MM.1S (cell line): ENCODE results near the gene ADAMTS17.

Experiments
- EZH2 ChIP-seq: fragments of 300-600 bp; sonication (generic); optimal IDR thresholded peaks from 2 replicates; pipeline ENCODE3; 2017; ENCODE audit warnings: low read depth, mild to moderate bottlenecking, antibody characterized with exemption, low read length, mixed read lengths
- TF ChIP-seq, protein P1 (sequence below): fragments of 300-600 bp; sonication (generic); IDR thresholded peaks from 2 replicates; pipeline ENCODE4 v1.5.1; 2016; ENCODE audit warnings: antibody characterized with exemption, low read length, mixed read lengths

DNA sequence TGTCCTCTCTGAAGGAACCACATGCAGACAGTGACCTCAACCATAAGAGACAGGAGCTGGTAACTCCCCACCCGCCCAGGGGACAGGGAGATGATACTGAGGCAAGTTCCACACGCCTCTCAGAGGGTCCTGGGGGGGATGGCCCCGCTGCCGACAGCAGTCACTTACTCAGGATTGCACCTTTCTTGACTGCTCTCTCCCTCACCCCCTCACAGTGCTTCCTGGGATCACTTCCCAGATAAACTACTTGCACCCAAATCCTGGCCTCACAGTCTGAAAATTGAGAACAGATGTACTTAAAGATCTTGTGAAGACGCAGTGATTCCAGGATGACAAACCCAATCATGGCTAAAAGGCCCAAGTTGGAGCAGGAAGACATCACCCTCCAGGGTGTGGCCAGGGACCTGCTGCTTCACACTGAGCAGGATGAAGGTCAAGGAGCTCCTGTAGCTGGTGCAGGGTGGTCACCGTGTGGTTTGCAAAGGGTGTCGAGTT, 207.6 kb downstream of the ADAMTS17 start:
- TF ChIP-seq, protein P1, sequence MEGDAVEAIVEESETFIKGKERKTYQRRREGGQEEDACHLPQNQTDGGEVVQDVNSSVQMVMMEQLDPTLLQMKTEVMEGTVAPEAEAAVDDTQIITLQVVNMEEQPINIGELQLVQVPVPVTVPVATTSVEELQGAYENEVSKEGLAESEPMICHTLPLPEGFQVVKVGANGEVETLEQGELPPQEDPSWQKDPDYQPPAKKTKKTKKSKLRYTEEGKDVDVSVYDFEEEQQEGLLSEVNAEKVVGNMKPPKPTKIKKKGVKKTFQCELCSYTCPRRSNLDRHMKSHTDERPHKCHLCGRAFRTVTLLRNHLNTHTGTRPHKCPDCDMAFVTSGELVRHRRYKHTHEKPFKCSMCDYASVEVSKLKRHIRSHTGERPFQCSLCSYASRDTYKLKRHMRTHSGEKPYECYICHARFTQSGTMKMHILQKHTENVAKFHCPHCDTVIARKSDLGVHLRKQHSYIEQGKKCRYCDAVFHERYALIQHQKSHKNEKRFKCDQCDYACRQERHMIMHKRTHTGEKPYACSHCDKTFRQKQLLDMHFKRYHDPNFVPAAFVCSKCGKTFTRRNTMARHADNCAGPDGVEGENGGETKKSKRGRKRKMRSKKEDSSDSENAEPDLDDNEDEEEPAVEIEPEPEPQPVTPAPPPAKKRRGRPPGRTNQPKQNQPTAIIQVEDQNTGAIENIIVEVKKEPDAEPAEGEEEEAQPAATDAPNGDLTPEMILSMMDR = no peak
- no peak for TF ChIP-seq EZH2
